ENCODE results near the gene BBS10.

GRCh38 chr12:76300297-76300665 lies 47.9 kb downstream of the BBS10 start:
- TF ChIP-seq CTCF (CRISPR knock-in tag; IDR thresholded peaks at IDR 0.05) (no peak), NFE2L2 (IDR thresholded peaks at IDR 0.05; ENCODE audit: low read length) (no peak), SYNCRIP (IDR thresholded peaks at IDR 0.05; ENCODE audit: insufficient read depth, low read depth, low read length) (no peak), REST (IDR thresholded peaks at IDR 0.05; ENCODE audit: borderline replicate concordance in 1 of 2, low read depth in 1 of 2, low read length in 2 of 2) (no peak), YY1 (IDR thresholded peaks at IDR 0.05; ENCODE audit: insufficient read depth, insufficient replicate concordance, low read depth, low read length) (no peak), USF2 (IDR thresholded peaks at IDR 0.05; ENCODE audit: low read depth, low read length) (no peak), USF2 (CRISPR knock-in tag; IDR thresholded peaks at IDR 0.05; ENCODE audit: borderline replicate concordance) (no peak), LRRFIP1 (CRISPR knock-in tag; conservative IDR thresholded peaks at IDR 0.05) (no peak), MXD1 (CRISPR knock-in tag; IDR thresholded peaks at IDR 0.05) (no peak), POLR2AphosphoS5 (IDR thresholded peaks at IDR 0.05; ENCODE audit: low read depth, low read length) (no peak), HNF4A (CRISPR knock-in tag; IDR thresholded peaks at IDR 0.05) (no peak), KLF16 (CRISPR knock-in tag; IDR thresholded peaks at IDR 0.05) (no peak), MAX (IDR thresholded peaks at IDR 0.05) (no peak), NFIC (IDR thresholded peaks at IDR 0.05; ENCODE audit: low read length) (no peak), RAD51 (IDR thresholded peaks at IDR 0.05; ENCODE audit: borderline replicate concordance) (no peak)

All from HepG2 (cell line).